Hepatocyte (in vitro differentiated cells): ENCODE results near the gene PLS1. TPM values are rescaled to one million over a fixed set of nuclear protein-coding genes. Genes with fewer than 3 reads are reported as not detected.

ENCODE experiments used
- polyA plus RNA-seq: library from polyadenylated mRNA; unstranded; fragments of >200 nt; fragmentation: Nextera tagmentation; extraction: Ambion mirVana; gene quantifications from 2 replicates; pipeline ENCODE4 v1.2.1, GENCODE V29; 2016
- small RNA-seq: library from RNA; depleted of rRNA; stranded (forward); fragments of <200 nt; gene quantifications from one replicate; pipeline ENCODE3, GENCODE V24; 2014
- total RNA-seq: library from RNA; depleted of rRNA; stranded (reverse); fragments of >200 nt; gene quantifications from 2 replicates; pipeline ENCODE4 v1.2.3, GENCODE V29; 2014

PLS1 gene
- total and polyA plus RNA-seq, 2 experiments from 2014 or later: 9.7 to 22.8 TPM

Small RNAs within 50 kb of the gene (small RNA-seq; reads per million reads assigned to genes)
- gene RNA5SP143: not detected

Other genes starting within 250 kb of the PLS1 start
- gene XRN1, start 148.4 kb upstream of the PLS1 start, total RNA-seq: 39.5 and 40.2 TPM in 2 replicates
- gene XRN1, start 148.4 kb upstream of the PLS1 start, polyA plus RNA-seq: 6.0 and 7.3 TPM in 2 replicates
- 20.8 and 35.6 TPM in 2 replicates for gene ATR, start 17.7 kb upstream of the PLS1 start, total RNA-seq
- 10.0 and 10.2 TPM in 2 replicates for gene ATR, start 17.7 kb upstream of the PLS1 start, polyA plus RNA-seq
- 7.9 and 12.6 TPM in 2 replicates for gene TRPC1, start 127.6 kb downstream of the PLS1 start, total RNA-seq
- gene TRPC1, start 127.6 kb downstream of the PLS1 start, polyA plus RNA-seq: 3.3 and 4.4 TPM in 2 replicates